Measurements from ENCODE around the gene NEK8. TPM values are rescaled to one million over a fixed set of nuclear protein-coding genes. Genes with fewer than 3 reads are reported as not detected.
"Not testable (repeated sequence)": the region's sequence is repeated elsewhere in the genome, so short reads cannot be mapped to it uniquely, and the experiment has no call there.

The NEK8 gene
- total RNA-seq, 1 experiment from 2014 or later: 10.8 TPM

DNA sequence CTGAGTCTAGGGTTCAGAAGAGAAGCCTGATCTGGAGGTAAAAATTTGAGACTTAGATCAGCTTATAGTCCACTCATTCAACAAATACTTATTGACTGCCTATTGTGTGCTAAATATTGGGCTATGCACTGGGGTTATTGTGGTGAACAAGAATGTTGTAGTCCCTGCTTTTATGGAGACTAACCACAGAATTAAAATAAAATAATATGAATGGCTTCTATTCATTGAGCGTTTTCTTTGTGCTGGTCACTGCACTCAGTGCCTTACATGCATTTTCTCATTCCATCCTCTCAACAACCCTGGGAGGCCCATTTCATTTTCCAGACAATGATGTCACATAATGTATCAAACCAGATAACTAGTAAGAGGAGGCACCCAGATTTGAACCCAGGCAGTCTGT, 4.8 kb downstream of the NEK8 start:
- Mint-ChIP-seq H3K9me3 (ENCODE audit: low read depth, unreplicated experiment) (no peaks in the 10 kb centered on the region), H3K27ac (ENCODE audit: unreplicated experiment) (peak overlapping the region; percentile 44), H3K27me3 (ENCODE audit: unreplicated experiment) (no peaks in the 10 kb centered on the region), H3K4me3 (ENCODE audit: low read depth, unreplicated experiment) (no peak overlapping the region), H3K36me3 (ENCODE audit: insufficient read depth, unreplicated experiment) (peaks cover 9% of the 10 kb centered on the region), H3K4me1 (ENCODE audit: low read depth, unreplicated experiment) (peaks cover 29% of the 10 kb centered on the region)
- CTCF ChIA-PET: interaction anchor here (1.0 to 1.7 kb wide), 3 partner anchors 13 to 30 kb away, joined by 3 to 8 read pairs (median 3); no protein-coding TSS in a partner anchor
- TF ChIP-seq, protein P1, sequence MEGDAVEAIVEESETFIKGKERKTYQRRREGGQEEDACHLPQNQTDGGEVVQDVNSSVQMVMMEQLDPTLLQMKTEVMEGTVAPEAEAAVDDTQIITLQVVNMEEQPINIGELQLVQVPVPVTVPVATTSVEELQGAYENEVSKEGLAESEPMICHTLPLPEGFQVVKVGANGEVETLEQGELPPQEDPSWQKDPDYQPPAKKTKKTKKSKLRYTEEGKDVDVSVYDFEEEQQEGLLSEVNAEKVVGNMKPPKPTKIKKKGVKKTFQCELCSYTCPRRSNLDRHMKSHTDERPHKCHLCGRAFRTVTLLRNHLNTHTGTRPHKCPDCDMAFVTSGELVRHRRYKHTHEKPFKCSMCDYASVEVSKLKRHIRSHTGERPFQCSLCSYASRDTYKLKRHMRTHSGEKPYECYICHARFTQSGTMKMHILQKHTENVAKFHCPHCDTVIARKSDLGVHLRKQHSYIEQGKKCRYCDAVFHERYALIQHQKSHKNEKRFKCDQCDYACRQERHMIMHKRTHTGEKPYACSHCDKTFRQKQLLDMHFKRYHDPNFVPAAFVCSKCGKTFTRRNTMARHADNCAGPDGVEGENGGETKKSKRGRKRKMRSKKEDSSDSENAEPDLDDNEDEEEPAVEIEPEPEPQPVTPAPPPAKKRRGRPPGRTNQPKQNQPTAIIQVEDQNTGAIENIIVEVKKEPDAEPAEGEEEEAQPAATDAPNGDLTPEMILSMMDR (IDR thresholded peaks at IDR 0.05; ENCODE audit: unreplicated experiment): no peak
- no peak for DNase-seq
- no TSS peak for BruUV-seq (replicated peaks)
- intact Hi-C loops (cut with micrococcal nuclease; ENCODE audit: unreplicated experiment): no loop called here

DNA sequence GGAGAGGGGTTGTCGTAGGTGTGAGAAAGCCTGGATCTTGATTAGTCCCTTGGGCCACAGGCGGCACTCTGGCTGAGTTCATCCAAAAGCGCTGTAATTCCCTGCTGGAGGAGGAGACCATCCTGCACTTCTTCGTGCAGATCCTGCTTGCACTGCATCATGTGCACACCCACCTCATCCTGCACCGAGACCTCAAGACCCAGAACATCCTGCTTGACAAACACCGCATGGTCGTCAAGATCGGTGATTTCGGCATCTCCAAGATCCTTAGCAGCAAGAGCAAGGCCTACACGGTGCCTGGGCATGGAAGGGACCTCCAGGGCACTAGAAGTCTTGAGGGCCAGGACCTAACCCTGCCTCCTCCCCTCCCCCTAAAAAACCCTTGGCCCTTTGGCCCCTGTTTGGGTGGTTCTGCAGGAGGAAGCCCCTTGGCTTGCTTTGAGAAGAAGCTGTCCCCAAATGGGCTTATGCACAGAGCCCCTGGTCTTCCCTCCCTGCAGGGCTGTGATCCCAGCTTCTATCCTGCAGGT, 6.2 kb downstream of the NEK8 start:
- DNase-seq: no peak
- peaks cover 9% of the 10 kb centered on the region for H3K36me3 Mint-ChIP-seq (ENCODE audit: insufficient read depth, unreplicated experiment)
- no peak overlapping the region for H3K4me3 Mint-ChIP-seq (ENCODE audit: low read depth, unreplicated experiment)
- H3K27ac Mint-ChIP-seq (ENCODE audit: unreplicated experiment): no peak overlapping the region
- no TSS peak for BruUV-seq (replicated peaks)
- CTCF ChIA-PET: interaction anchor here (0.8 kb wide), 2 partner anchors 16 to 373 kb away, joined by 3 to 4 read pairs; no protein-coding TSS in a partner anchor
- H3K4me1 Mint-ChIP-seq (ENCODE audit: low read depth, unreplicated experiment): peaks cover 18% of the 10 kb centered on the region
- TF ChIP-seq, protein P1 (IDR thresholded peaks at IDR 0.05; ENCODE audit: unreplicated experiment): no peak
- no peaks in the 10 kb centered on the region for H3K9me3 Mint-ChIP-seq (ENCODE audit: low read depth, unreplicated experiment)
- H3K27me3 Mint-ChIP-seq (ENCODE audit: unreplicated experiment): no peaks in the 10 kb centered on the region
- intact Hi-C loops (cut with micrococcal nuclease; ENCODE audit: unreplicated experiment): no loop called here

DNA sequence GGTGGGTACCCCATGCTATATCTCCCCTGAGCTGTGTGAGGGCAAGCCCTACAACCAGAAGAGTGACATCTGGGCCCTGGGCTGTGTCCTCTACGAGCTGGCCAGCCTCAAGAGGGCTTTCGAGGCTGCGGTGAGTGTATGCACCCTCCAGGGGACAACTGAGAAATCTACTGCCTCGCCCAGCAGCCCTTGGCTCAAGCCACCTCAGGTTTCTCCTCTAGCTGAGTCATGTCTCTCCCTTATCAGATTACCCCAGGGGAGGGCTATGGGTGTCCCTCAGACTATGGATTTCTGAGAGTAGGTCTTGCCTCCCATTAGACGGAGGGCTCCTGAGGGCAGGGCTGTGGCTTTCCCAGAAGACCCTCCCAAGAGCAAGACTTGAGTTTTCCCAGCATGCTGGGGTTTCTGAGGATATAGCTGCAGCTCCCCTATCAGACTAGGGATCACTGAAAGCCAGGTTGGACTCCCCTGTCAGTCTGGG, 6.7 kb downstream of the NEK8 start:
- Mint-ChIP-seq H3K27ac (ENCODE audit: unreplicated experiment) (no peak overlapping the region), H3K4me3 (ENCODE audit: low read depth, unreplicated experiment) (no peak overlapping the region), H3K36me3 (ENCODE audit: insufficient read depth, unreplicated experiment) (peaks cover 14% of the 10 kb centered on the region), H3K27me3 (ENCODE audit: unreplicated experiment) (no peaks in the 10 kb centered on the region), H3K9me3 (ENCODE audit: low read depth, unreplicated experiment) (no peaks in the 10 kb centered on the region), H3K4me1 (ENCODE audit: low read depth, unreplicated experiment) (peaks cover 16% of the 10 kb centered on the region)
- no TSS peak for BruUV-seq (replicated peaks)
- TF ChIP-seq, protein P1 (IDR thresholded peaks at IDR 0.05; ENCODE audit: unreplicated experiment): no peak
- intact Hi-C loops (cut with micrococcal nuclease; ENCODE audit: unreplicated experiment): no loop called here
- DNase-seq: peak; percentile 51
- CTCF ChIA-PET: interaction anchor here (0.5 to 0.8 kb wide), 3 partner anchors 11 to 373 kb away, joined by 3 to 6 read pairs (median 4); no protein-coding TSS in a partner anchor

DNA sequence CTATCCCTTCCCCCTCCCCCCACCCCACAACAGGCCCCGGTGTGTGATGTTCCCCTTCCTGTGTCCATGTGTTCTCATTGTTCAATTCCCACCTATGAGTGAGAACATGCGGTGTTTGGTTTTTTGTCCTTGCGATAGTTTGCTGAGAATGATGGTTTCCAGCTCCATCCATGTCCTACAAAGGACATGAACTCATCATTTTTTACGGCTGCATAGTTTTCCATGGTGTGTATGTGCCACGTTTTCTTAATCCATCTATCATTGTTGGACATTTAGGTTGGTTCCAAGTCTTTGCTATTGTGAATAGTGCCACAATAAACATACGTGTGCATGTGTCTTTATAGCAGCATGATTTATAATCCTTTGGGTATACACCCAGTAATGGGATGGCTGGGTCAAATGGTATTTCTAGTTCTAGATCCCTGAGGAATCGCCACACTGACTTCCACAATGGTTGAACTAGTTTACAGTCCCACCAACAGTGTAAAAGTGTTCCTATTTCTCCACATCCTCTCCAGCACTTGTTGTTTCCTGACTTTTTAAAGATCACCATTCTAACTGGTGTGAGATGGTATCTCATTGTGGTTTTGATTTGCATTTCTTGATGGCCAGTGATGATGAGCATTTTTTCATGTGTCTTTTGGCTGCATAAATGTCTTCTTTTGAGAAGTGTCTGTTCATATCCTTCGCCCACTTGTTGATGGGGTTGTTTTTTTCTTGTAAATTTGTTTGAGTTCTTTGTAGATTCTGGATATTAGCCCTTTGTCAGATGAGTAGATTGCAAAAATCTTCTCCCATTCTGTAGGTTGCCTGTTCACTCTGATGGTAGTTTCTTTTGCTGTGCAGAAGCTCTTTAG, 7.6 kb downstream of the NEK8 start:
- DNase-seq; H3K27me3 Mint-ChIP-seq (ENCODE audit: unreplicated experiment); H3K27ac Mint-ChIP-seq (ENCODE audit: unreplicated experiment); intact Hi-C loops (cut with micrococcal nuclease; ENCODE audit: unreplicated experiment); H3K4me3 Mint-ChIP-seq (ENCODE audit: low read depth, unreplicated experiment); H3K9me3 Mint-ChIP-seq (ENCODE audit: low read depth, unreplicated experiment); BruUV-seq (replicated peaks): not testable (repeated sequence)
- Mint-ChIP-seq H3K4me1 (ENCODE audit: low read depth, unreplicated experiment) (peaks cover 16% of the 10 kb centered on the region), H3K36me3 (ENCODE audit: insufficient read depth, unreplicated experiment) (peaks cover 14% of the 10 kb centered on the region)
- CTCF ChIA-PET: interaction anchor here (0.5 kb wide), 1 partner anchor 10 kb away, joined by 6 read pairs; no protein-coding TSS in a partner anchor
